Skeletal muscle satellite cell (primary cell): Measurements from ENCODE around the gene XKR3. TPM values are rescaled to one million over a fixed set of nuclear protein-coding genes. Genes with fewer than 3 reads are reported as not detected.
"Not testable (repeated sequence)": the region's sequence is repeated elsewhere in the genome, so short reads cannot be mapped to it uniquely, and the experiment has no call there.

Source experiments
- H3K27me3 ChIP-seq: 2 replicates; pipeline ENCODE4 v1.7.0; 2013; ENCODE audit warnings: low read length; ENCODE audit not compliant: control insufficient read depth, insufficient read depth
- H3K36me3 ChIP-seq: 2 replicates; pipeline ENCODE4 v1.7.0; 2013; ENCODE audit warnings: mild to moderate bottlenecking, control low read depth, low read length; ENCODE audit not compliant: insufficient read depth
- H3K4me1 ChIP-seq: 2 replicates; pipeline ENCODE4 v1.7.0; 2013; ENCODE audit warnings: low read length; ENCODE audit not compliant: control insufficient read depth, insufficient read depth
- H3K4me2 ChIP-seq: 2 replicates; pipeline ENCODE4 v1.7.0; 2013; ENCODE audit warnings: mild to moderate bottlenecking, low read length
- H3K4me3 ChIP-seq: 2 replicates; pipeline ENCODE4 v1.7.0; 2013; ENCODE audit warnings: low read length
- H3K9ac ChIP-seq: 2 replicates; pipeline ENCODE4 v1.7.0; 2013; ENCODE audit warnings: mild to moderate bottlenecking, low read depth, low read length, moderate library complexity
- H3K9me3 ChIP-seq: replicated peaks from 2 replicates; pipeline ENCODE4 v1.7.0; 2013; ENCODE audit warnings: mild to moderate bottlenecking, control low read depth, low read length
- total RNA-seq: library from RNA; depleted of rRNA; stranded (reverse); fragments of >200 nt; gene quantifications from 2 replicates; pipeline ENCODE4 v1.2.3, GENCODE V29; 2012; rRNA removed

The XKR3 gene
- total RNA-seq, result under 0.01 TPM in 1 of 2 replicates, not detected in the other

DNA sequence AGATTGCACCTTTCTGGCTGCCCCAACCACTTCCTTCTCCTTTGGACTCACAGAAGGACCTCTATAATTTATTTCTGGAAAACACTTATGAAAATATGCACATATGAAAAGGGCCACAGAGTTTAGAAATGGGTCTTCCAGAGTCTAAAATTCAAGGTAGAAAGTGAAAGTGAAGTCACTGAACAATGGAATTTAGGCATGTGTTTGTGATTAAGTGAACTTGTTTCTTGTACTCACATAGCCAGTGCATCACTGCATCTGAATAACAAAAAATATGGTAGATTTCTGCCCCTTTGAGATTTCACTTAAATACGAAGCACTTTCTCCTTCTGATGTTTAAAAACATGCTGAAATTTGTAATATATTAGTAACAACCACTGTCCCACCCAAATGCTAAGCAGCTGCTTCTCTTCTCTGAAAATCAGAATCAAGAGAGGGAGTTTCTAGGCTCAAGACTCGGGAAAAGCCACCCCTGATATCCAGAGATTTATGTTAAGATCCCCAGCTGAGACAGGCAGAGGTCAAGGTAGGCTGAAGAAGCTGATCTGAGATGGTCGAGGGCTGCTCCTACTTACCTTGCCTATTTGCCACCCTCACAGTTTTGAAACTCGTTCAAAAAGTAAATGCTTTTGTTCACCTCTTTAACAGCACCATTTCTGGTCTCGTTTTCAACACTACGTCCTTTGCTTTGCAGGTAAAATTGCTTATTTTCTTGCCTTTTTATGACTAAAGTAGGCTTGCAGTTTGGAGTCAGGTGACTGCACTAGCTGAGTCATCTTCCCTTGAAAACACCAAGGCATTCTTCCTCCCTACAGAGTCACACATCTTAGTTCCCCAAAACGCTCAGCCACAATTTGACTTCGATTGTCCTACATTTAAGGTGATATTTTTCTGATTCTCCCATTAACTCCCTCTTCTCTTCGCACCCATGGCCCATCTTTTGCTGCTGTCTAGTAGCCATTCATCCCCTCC lies at the start of gene XKR3:
Gene XKR3, minus strand, starts transcription at position 696 of the 972 bp plus-strand sequence. CDS start 17,338 bp downstream, outside the sequence.
- Histone ChIP-seq H3K27me3 (no peaks in the 10 kb centered on the region), H3K4me2 (peak within 1 kb of the TSS; percentile 39), H3K9me3 (no peaks in the 10 kb centered on the region), H3K9ac (no peak within 1 kb of the TSS), H3K4me1 (peaks cover 8% of the 10 kb centered on the region), H3K36me3 (no peaks in the 10 kb centered on the region), H3K4me3 (peak within 1 kb of the TSS; percentile 50)

DNA sequence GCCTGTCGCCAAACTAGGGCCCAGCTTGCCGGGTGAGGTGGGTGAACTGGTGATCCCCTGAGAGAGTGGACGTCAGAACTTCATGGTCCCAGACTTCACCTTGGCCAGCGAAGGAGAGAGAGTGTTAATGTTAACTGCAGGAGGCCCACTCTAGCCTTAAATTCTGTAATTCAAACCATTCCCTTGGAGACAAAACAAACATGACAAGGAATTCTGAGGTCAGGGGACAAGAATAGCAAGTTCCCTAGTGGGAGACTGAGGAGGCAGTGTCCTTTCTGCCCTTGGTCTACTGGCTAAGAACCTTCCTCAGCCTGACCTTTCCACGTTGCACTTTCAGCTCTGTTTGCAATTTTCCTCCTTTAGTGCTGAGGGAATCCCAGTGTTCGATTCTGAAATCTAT lies 44.4 kb upstream of the XKR3 start:
- not testable (repeated sequence) for H3K9ac ChIP-seq, H3K4me3 ChIP-seq, H3K9me3 ChIP-seq, H3K27me3 ChIP-seq, H3K36me3 ChIP-seq, H3K4me2 ChIP-seq
- peaks cover 20% of the 10 kb centered on the region for H3K4me1 ChIP-seq

GRCh38 chr22:16866167-16866566 lies 41.0 kb upstream of the XKR3 start:
- Histone ChIP-seq H3K36me3 (no peaks in the 10 kb centered on the region), H3K9ac (no peak overlapping the region), H3K4me2 (no peak overlapping the region), H3K27me3 (no peaks in the 10 kb centered on the region), H3K9me3 (no peaks in the 10 kb centered on the region), H3K4me1 (peaks cover 20% of the 10 kb centered on the region), H3K4me3 (no peak overlapping the region)

GRCh38 chr22:16856851-16857250 lies 31.6 kb upstream of the XKR3 start:
- H3K27me3 ChIP-seq, H3K4me2 ChIP-seq, H3K9me3 ChIP-seq, H3K9ac ChIP-seq, H3K36me3 ChIP-seq, H3K4me1 ChIP-seq, H3K4me3 ChIP-seq: not testable (repeated sequence)

DNA sequence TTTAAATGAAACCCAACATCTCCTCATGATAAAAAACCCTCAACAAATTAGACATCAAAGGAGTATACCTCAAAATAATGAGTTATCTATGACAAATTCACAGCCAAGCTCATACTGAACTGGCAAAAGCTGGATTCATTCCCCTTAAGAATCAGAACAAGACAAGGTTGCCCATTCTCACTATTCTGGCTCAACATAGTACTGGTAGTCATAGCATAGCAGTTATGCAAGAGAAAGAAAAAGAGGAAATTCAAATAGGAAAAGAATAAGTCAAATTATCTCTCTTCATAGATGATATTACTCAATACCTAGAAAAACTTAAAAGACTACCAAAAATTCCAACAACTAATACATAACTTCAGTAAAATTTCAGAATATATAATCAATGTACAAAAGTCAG lies 29.4 kb upstream of the XKR3 start:
- Histone ChIP-seq H3K36me3 (no peaks in the 10 kb centered on the region), H3K4me2 (no peak overlapping the region), H3K9me3 (no peaks in the 10 kb centered on the region), H3K27me3 (peaks cover 3% of the 10 kb centered on the region), H3K9ac (no peak overlapping the region), H3K4me3 (no peak overlapping the region), H3K4me1 (peaks cover 10% of the 10 kb centered on the region)

GRCh38 chr22:16851268-16851996 lies 26.2 kb upstream of the XKR3 start:
- H3K27me3 ChIP-seq, H3K4me2 ChIP-seq, H3K36me3 ChIP-seq, H3K9ac ChIP-seq, H3K9me3 ChIP-seq, H3K4me3 ChIP-seq: not testable (repeated sequence)
- peaks cover 10% of the 10 kb centered on the region for H3K4me1 ChIP-seq

GRCh38 chr22:16847271-16847670 lies 22.1 kb upstream of the XKR3 start:
- H3K4me3 ChIP-seq, result no peak overlapping the region
- H3K36me3 ChIP-seq, result no peaks in the 10 kb centered on the region
- H3K4me1 ChIP-seq, result peaks cover 10% of the 10 kb centered on the region
- H3K9ac ChIP-seq, result no peak overlapping the region
- H3K9me3 ChIP-seq, result no peaks in the 10 kb centered on the region
- no peaks in the 10 kb centered on the region for H3K27me3 ChIP-seq
- H3K4me2 ChIP-seq, result no peak overlapping the region

- Histone ChIP-seq H3K27me3 (no peaks in the 10 kb centered on the region), H3K9ac (no peak overlapping the region), H3K4me3 (no peak overlapping the region), H3K4me1 (no peaks in the 10 kb centered on the region), H3K36me3 (no peaks in the 10 kb centered on the region), H3K9me3 (no peaks in the 10 kb centered on the region), H3K4me2 (no peak overlapping the region)
Measured at GRCh38 chr22:16845881-16846280, 20.7 kb upstream of the XKR3 start.

DNA sequence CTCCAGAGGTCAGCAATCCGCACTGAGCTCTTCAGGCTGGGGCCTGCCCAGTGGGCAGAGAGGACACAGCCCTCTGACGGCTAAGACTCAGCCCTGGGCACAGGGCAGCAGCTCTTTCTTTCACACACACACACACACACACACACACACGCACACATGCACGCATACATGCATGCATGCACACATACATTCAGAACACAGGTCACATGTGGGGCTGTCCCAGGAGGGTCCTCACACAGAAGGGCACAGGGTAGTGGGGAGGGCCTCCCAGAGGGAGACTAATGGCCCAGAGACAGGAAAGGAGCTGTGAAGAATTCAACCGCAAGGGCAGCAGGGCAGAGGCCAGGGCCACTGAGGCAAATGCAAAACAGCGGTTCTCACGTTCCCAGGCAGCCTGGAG lies 20.3 kb upstream of the XKR3 start:
- Histone ChIP-seq H3K4me3 (no peak overlapping the region), H3K4me2 (no peak overlapping the region), H3K9ac (no peak overlapping the region), H3K9me3 (no peaks in the 10 kb centered on the region), H3K36me3 (no peaks in the 10 kb centered on the region), H3K27me3 (no peaks in the 10 kb centered on the region), H3K4me1 (no peaks in the 10 kb centered on the region)

DNA sequence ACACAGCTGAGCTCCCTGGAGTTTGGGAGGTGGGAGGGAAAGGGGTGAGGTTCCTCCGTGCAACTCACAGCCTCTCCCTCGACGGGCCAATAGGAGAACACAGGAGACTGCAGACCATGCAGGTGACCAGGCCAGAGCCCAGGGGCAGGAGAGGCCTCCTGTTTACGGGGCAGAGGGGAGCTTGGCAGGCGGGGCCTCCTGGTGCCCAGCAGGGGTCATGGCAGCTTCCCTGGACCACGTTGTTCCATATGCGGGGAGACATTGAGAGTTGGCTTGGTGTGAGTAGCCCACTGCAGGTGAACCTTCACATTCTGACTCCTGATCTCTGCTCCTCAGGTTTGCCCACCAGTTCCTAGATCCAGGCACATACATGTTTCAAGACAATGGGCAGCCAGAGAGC lies 19.3 kb upstream of the XKR3 start:
- Histone ChIP-seq H3K4me2 (no peak overlapping the region), H3K4me1 (no peaks in the 10 kb centered on the region), H3K9me3 (no peaks in the 10 kb centered on the region), H3K27me3 (no peaks in the 10 kb centered on the region), H3K36me3 (no peaks in the 10 kb centered on the region), H3K9ac (no peak overlapping the region), H3K4me3 (no peak overlapping the region)

DNA sequence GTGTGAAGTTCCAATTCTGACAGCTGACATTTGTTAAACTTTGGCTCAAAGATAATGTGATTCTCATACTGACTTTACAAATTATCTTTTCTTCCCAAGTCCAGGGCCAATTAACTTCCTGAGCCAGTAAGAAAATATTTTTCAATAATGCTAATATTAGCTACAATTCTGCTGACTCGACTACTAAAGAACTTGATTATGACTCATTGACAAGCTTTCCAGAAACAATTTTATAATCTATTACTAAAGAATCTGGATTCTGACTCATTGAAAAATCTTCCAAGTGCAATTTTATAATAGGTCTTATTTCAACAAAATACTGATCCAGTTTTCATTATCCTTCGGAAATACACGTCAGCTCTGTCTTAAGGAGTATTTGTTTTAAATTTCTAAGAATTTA lies 12.9 kb upstream of the XKR3 start:
- H3K9ac ChIP-seq, result no peak overlapping the region
- no peaks in the 10 kb centered on the region for H3K27me3 ChIP-seq

More for the DNA sequence above, 12.9 kb upstream of the XKR3 start:
- H3K36me3 ChIP-seq, result no peaks in the 10 kb centered on the region
- H3K4me1 ChIP-seq, result peaks cover 17% of the 10 kb centered on the region
- H3K4me3 ChIP-seq, result no peak overlapping the region
- H3K4me2 ChIP-seq, result peak overlapping the region; percentile 59
- no peaks in the 10 kb centered on the region for H3K9me3 ChIP-seq
